Measurements from ENCODE around the gene FAM171A1. TPM values are rescaled to one million over a fixed set of nuclear protein-coding genes. Genes with fewer than 3 reads are reported as not detected.
A peak's percentile ranks its signal among the peaks of the same experiment; 100 is the strongest.

The FAM171A1 gene
- polyA plus RNA-seq, 4 donors, result 9.2 to 28.4 (median 18.2) TPM

- Histone ChIP-seq H3K36me3 (ENCODE audit: control insufficient read depth in 3 of 3, insufficient read depth in 2 of 3, low read depth in 1 of 3, low read length in 3 of 3) (peaks cover 0 to 15% (median 0%) of the 10 kb centered on the region in 3 donors), H3K4me1 (ENCODE audit: control insufficient read depth in 3 of 3, insufficient read depth in 2 of 3, low read depth in 1 of 3, low read length in 2 of 3) (peaks cover 0 to 3% (median 0%) of the 10 kb centered on the region in 3 donors), H3K27me3 (ENCODE audit: control insufficient read depth in 3 of 3, insufficient read depth in 3 of 3, low read length in 3 of 3) (no peaks in the 10 kb centered on the region), H3K9me3 (ENCODE audit: control insufficient read depth in 2 of 2, insufficient read depth in 1 of 2, low read depth in 1 of 2, low read length in 1 of 2) (no peaks in the 10 kb centered on the region), H3K27ac (ENCODE audit: low read depth in 1 of 3, low read length in 2 of 3) (peak overlapping the region in 1 of 3 donors; percentile 54), H3K4me3 (ENCODE audit: low read depth in 1 of 3, low read length in 3 of 3) (peak overlapping the region; percentile 2 to 35 (median 13))
- no peak for FAIRE-seq
- 48 to 55% (median 52%) methylated on average over 10 of the region's 10 CpGs for WGBS, 3 donors
- peak; percentile 36 to 41 for DNase-seq
Observed at GRCh38 chr10:15254808-15255648, 116.1 kb downstream of the FAM171A1 start.

- H3K4me3 ChIP-seq (ENCODE audit: low read depth in 1 of 3, low read length in 3 of 3), result peak overlapping the region; percentile 2 to 35 (median 13)
- no peaks in the 10 kb centered on the region for H3K9me3 ChIP-seq (ENCODE audit: control insufficient read depth in 2 of 2, insufficient read depth in 1 of 2, low read depth in 1 of 2, low read length in 1 of 2)
- no peaks in the 10 kb centered on the region for H3K27me3 ChIP-seq (ENCODE audit: control insufficient read depth in 3 of 3, insufficient read depth in 3 of 3, low read length in 3 of 3)
- FAIRE-seq (no peak), DNase-seq (peak in 1 of 2 donors; percentile 13)
- H3K36me3 ChIP-seq (ENCODE audit: control insufficient read depth in 3 of 3, insufficient read depth in 2 of 3, low read depth in 1 of 3, low read length in 3 of 3), result peaks cover 0 to 15% (median 0%) of the 10 kb centered on the region in 3 donors
- H3K27ac ChIP-seq (ENCODE audit: low read depth in 1 of 3, low read length in 2 of 3), result peak overlapping the region in 1 of 3 donors; percentile 54
- 59 to 68% (median 60%) methylated on average over 16 of the region's 16 CpGs for WGBS, 3 donors
- H3K4me1 ChIP-seq (ENCODE audit: control insufficient read depth in 3 of 3, insufficient read depth in 2 of 3, low read depth in 1 of 3, low read length in 2 of 3), result peaks cover 0 to 3% (median 0%) of the 10 kb centered on the region in 3 donors
Observed at GRCh38 chr10:15253951-15254807, 116.9 kb downstream of the FAM171A1 start.

GRCh38 chr10:15252396-15252795 is 118.7 kb downstream of the FAM171A1 start:
- DNase-seq, result no peak
- FAIRE-seq, result no peak
- no peak overlapping the region for H3K4me3 ChIP-seq (ENCODE audit: low read depth in 1 of 3, low read length in 3 of 3)
- no peak overlapping the region for H3K27ac ChIP-seq (ENCODE audit: low read depth in 1 of 3, low read length in 2 of 3)
- H3K9me3 ChIP-seq (ENCODE audit: control insufficient read depth in 2 of 2, insufficient read depth in 1 of 2, low read depth in 1 of 2, low read length in 1 of 2), result no peaks in the 10 kb centered on the region
- H3K4me1 ChIP-seq (ENCODE audit: control insufficient read depth in 3 of 3, insufficient read depth in 2 of 3, low read depth in 1 of 3, low read length in 2 of 3), result peaks cover 0 to 3% (median 0%) of the 10 kb centered on the region in 3 donors
- WGBS, 3 donors, result 94 to 98% (median 96%) methylated on average over 11 of the region's 11 CpGs
- peaks cover 0 to 22% (median 3%) of the 10 kb centered on the region in 3 donors for H3K36me3 ChIP-seq (ENCODE audit: control insufficient read depth in 3 of 3, insufficient read depth in 2 of 3, low read depth in 1 of 3, low read length in 3 of 3)
- H3K27me3 ChIP-seq (ENCODE audit: control insufficient read depth in 3 of 3, insufficient read depth in 3 of 3, low read length in 3 of 3), result no peaks in the 10 kb centered on the region

GRCh38 chr10:15251791-15252380 is 119.2 kb downstream of the FAM171A1 start:
- Histone ChIP-seq H3K36me3 (ENCODE audit: control insufficient read depth in 3 of 3, insufficient read depth in 2 of 3, low read depth in 1 of 3, low read length in 3 of 3) (peaks cover 0 to 25% (median 3%) of the 10 kb centered on the region in 3 donors), H3K4me1 (ENCODE audit: control insufficient read depth in 3 of 3, insufficient read depth in 2 of 3, low read depth in 1 of 3, low read length in 2 of 3) (peaks cover 0 to 3% (median 0%) of the 10 kb centered on the region in 3 donors), H3K4me3 (ENCODE audit: low read depth in 1 of 3, low read length in 3 of 3) (no peak overlapping the region), H3K27ac (ENCODE audit: low read depth in 1 of 3, low read length in 2 of 3) (no peak overlapping the region), H3K27me3 (ENCODE audit: control insufficient read depth in 3 of 3, insufficient read depth in 3 of 3, low read length in 3 of 3) (no peaks in the 10 kb centered on the region), H3K9me3 (ENCODE audit: control insufficient read depth in 2 of 2, insufficient read depth in 1 of 2, low read depth in 1 of 2, low read length in 1 of 2) (no peaks in the 10 kb centered on the region)
- FAIRE-seq, result no peak
- WGBS, 3 donors, result 91 to 97% (median 92%) methylated on average over 11 of the region's 11 CpGs
- DNase-seq, result no peak

GRCh38 chr10:15245530-15245929 is 125.6 kb downstream of the FAM171A1 start:
- H3K9me3 ChIP-seq (ENCODE audit: control insufficient read depth in 2 of 2, insufficient read depth in 1 of 2, low read depth in 1 of 2, low read length in 1 of 2), result no peaks in the 10 kb centered on the region
- FAIRE-seq (no peak), DNase-seq (no peak)
- H3K4me3 ChIP-seq (ENCODE audit: low read depth in 1 of 3, low read length in 3 of 3), result no peak overlapping the region
- H3K4me1 ChIP-seq (ENCODE audit: control insufficient read depth in 3 of 3, insufficient read depth in 2 of 3, low read depth in 1 of 3, low read length in 2 of 3), result no peaks in the 10 kb centered on the region
- peaks cover 0 to 28% (median 3%) of the 10 kb centered on the region in 3 donors for H3K36me3 ChIP-seq (ENCODE audit: control insufficient read depth in 3 of 3, insufficient read depth in 2 of 3, low read depth in 1 of 3, low read length in 3 of 3)
- no peaks in the 10 kb centered on the region for H3K27me3 ChIP-seq (ENCODE audit: control insufficient read depth in 3 of 3, insufficient read depth in 3 of 3, low read length in 3 of 3)
- 80 to 89% (median 86%) methylated on average over 3 of the region's 3 CpGs for WGBS, 3 donors
- H3K27ac ChIP-seq (ENCODE audit: low read depth in 1 of 3, low read length in 2 of 3), result no peak overlapping the region

GRCh38 chr10:15244635-15245197 is 126.4 kb downstream of the FAM171A1 start:
- Histone ChIP-seq H3K4me1 (ENCODE audit: control insufficient read depth in 3 of 3, insufficient read depth in 2 of 3, low read depth in 1 of 3, low read length in 2 of 3) (no peaks in the 10 kb centered on the region), H3K36me3 (ENCODE audit: control insufficient read depth in 3 of 3, insufficient read depth in 2 of 3, low read depth in 1 of 3, low read length in 3 of 3) (peaks cover 0 to 28% (median 3%) of the 10 kb centered on the region in 3 donors), H3K27me3 (ENCODE audit: control insufficient read depth in 3 of 3, insufficient read depth in 3 of 3, low read length in 3 of 3) (no peaks in the 10 kb centered on the region), H3K4me3 (ENCODE audit: low read depth in 1 of 3, low read length in 3 of 3) (no peak overlapping the region), H3K27ac (ENCODE audit: low read depth in 1 of 3, low read length in 2 of 3) (no peak overlapping the region), H3K9me3 (ENCODE audit: control insufficient read depth in 2 of 2, insufficient read depth in 1 of 2, low read depth in 1 of 2, low read length in 1 of 2) (no peaks in the 10 kb centered on the region)
- FAIRE-seq, result no peak
- no peak for DNase-seq
- 80 to 92% (median 91%) methylated on average over 12 of the region's 12 CpGs for WGBS, 3 donors

- no peak for FAIRE-seq
- no peak overlapping the region for H3K4me3 ChIP-seq (ENCODE audit: low read depth in 1 of 3, low read length in 3 of 3)
- no peaks in the 10 kb centered on the region for H3K9me3 ChIP-seq (ENCODE audit: control insufficient read depth in 2 of 2, insufficient read depth in 1 of 2, low read depth in 1 of 2, low read length in 1 of 2)
- H3K36me3 ChIP-seq (ENCODE audit: control insufficient read depth in 3 of 3, insufficient read depth in 2 of 3, low read depth in 1 of 3, low read length in 3 of 3), result peaks cover 0 to 19% (median 0%) of the 10 kb centered on the region in 3 donors
- H3K27me3 ChIP-seq (ENCODE audit: control insufficient read depth in 3 of 3, insufficient read depth in 3 of 3, low read length in 3 of 3), result no peaks in the 10 kb centered on the region
- WGBS, 3 donors, result 82 to 94% (median 89%) methylated on average over 12 of the region's 12 CpGs
- no peak for DNase-seq
- H3K4me1 ChIP-seq (ENCODE audit: control insufficient read depth in 3 of 3, insufficient read depth in 2 of 3, low read depth in 1 of 3, low read length in 2 of 3), result no peaks in the 10 kb centered on the region
- H3K27ac ChIP-seq (ENCODE audit: low read depth in 1 of 3, low read length in 2 of 3), result no peak overlapping the region
Observed at GRCh38 chr10:15242261-15242840, 128.7 kb downstream of the FAM171A1 start.

All from small intestine (tissue), 7 donors.